Activated CD4-positive, alpha-beta T cell treated with anti-CD3 and anti-CD28 coated beads for 36 hours (primary cell): ENCODE results near the gene RASSF5. TPM values are rescaled to one million over a fixed set of nuclear protein-coding genes. Genes with fewer than 3 reads are reported as not detected.

ENCODE experiments used
- microRNA-seq: library from miRNA; unstranded; fragments of <30 nt; microRNA quantifications from one replicate; pipeline ENCODE4 v1.2.0, GENCODE V29; 2021; ENCODE audit warnings: borderline replicate concordance
- total RNA-seq, 2 experiments: library from RNA; stranded (reverse); gene quantifications; one replicate each; pipeline ENCODE4 v1.2.3, GENCODE V29; 2021

The RASSF5 gene
- total RNA-seq, 2 experiments from 2014 or later: 223 to 239 TPM

Small RNA genes within 50 kb of the gene (microRNA-seq; reads per million reads assigned to microRNA genes)
- gene MIR6769B: 11.3 reads per million, percentile 32 among the genes with 10 or more reads in this experiment

Other genes starting within 250 kb of the RASSF5 start
- gene IKBKE, start 37.1 kb upstream of the RASSF5 start, total RNA-seq: 10 to 100 TPM; 15.3 to 17.2 TPM
- gene EIF2D, start 104.9 kb downstream of the RASSF5 start, total RNA-seq: 100 to 1,000 TPM in 1 of 2 experiments, 10 to 100 TPM in 1; 91.2 to 100 TPM
- 1 to 10 TPM; 8.3 to 8.7 TPM for gene DYRK3, start 128.0 kb downstream of the RASSF5 start, total RNA-seq
- gene MAPKAPK2, start 177.4 kb downstream of the RASSF5 start, total RNA-seq: 10 to 100 TPM; 62.8 to 64.7 TPM